Measurements from ENCODE around the gene CYS1.
"Not testable (repeated sequence)": the region's sequence is repeated elsewhere in the genome, so short reads cannot be mapped to it uniquely, and the experiment has no call there.

CYS1 gene, protein sequence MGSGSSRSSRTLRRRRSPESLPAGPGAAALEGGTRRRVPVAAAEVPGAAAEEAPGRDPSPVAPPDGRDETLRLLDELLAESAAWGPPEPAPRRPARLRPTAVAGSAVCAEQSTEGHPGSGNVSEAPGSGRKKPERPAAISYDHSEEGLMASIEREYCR

DNA sequence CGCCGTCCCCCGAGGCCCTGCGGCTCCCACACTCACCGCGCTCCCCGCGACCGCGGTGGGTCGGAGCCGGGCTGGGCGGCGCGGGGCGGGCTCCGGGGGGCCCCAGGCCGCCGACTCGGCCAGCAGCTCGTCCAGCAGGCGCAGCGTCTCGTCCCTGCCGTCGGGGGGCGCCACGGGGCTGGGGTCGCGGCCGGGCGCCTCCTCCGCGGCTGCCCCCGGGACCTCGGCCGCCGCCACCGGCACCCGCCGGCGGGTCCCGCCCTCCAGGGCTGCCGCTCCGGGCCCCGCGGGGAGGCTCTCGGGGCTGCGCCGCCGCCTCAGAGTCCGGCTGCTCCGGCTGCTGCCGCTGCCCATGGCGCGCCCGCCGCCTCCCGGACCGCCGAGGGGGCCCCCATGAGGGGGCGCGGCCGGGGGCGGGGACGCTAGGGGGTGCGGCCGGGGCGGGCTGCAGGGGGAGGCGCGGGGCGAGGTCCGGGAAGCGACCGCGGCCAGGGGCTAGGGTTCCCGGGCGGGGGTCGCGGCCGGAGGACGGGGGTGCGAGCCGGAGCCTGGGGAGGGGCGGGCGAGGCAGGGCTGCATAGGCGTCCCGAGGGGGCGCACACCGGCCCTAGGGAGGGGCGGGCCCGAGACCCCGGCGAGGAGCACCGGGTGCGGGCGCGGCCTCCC lies at the start of gene CYS1:
Gene CYS1 (minus strand): TSS at position 542 of the 666 bp plus-strand sequence. CDS start 188 bp downstream, at position 354.
- no peak for DNase-seq

DNA sequence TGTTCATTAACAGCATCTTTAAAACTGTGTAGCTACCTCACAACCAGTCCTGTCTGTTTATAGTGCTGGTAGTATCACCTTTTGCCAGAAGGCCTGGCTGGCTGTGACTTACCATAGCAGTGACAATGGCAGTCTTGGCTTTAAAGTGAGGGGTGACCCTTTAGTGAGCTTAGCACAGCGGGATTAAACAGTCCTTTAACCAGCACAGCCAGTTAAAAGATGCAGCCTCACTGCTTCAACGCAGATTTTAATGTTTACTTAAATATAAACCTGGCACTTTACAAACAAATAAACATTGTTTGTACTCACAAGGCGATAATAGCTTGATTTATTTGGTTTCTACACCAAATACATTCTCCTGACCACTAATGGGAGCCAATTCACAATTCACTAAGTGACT lies 49.3 kb upstream of the CYS1 start:
- no peak for DNase-seq

DNA sequence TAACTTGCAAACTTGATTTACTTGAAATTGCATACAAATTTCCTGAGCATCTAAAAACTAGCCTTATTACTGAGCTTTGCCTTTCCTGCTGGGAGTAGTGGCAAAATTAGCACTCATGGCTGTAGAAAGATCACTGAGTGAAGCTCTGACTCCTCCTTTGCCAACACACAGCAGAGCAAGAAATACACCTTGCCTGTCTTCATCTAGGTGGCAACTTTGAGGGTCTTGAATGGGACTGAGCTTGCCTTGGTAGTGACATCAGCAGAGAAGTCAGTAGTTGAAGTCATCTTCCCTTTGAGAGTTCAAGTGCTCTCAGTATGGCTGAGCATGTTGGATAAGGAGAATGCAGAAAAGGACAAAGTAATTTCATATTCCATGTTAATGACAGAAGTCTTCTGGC lies 48.2 kb upstream of the CYS1 start:
- DNase-seq: no peak

DNA sequence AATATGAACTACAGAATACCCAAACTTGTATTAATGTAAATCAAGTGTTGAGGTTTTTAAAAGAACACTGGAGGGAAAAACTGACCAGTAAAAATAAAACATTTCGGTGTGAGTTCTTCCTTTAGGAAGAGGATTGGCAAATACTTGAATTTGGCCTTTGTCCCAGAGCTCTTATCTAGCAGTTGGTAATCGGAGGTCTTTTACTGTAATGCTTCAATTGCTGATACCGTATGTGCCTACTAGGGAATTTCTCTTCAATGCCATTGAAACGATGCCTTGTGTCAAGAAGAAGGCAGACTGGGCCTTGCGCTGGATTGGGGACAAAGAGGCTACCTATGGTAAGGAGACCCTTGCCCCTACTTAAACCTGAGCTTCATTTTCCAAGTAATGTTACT lies 46.4 kb upstream of the CYS1 start:
- no peak for DNase-seq

DNA sequence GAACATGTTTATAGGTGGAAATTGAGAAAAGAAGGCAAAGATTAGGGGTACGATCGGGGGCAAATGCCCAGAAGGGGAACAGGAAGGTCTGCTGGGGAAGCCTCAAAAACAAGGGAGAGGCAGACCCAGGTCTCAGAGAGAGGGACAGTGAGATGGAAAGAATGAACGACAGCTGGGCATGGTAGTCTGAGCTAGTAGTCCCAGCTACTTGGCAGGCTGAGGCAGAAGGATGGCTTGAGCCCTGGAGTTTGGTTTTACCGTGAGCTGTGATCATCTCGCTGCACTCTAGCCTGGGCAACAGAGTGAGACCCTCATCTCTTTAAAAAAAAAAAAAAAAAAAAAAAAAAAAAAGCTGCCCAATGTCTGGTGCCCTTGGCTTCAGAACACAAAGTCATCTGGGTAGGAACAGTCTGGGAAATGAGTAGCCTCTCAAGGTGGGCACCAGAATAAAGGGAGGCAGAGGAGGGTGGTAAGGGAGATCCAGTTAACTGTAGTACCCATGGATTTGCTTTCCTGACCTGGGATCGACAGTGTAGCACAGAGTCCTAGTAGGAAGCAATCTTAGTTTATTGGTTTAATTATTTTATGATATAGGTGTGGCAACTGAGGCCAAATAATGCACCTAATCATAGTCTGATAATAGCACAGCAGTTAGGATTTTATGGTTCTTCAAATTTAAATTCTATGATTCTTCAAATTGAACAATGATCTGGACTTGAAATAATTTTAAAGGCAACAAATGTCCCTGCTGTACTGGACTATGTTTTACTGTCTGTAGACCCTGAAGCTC lies 45.8 kb upstream of the CYS1 start:
- DNase-seq: no peak

DNA sequence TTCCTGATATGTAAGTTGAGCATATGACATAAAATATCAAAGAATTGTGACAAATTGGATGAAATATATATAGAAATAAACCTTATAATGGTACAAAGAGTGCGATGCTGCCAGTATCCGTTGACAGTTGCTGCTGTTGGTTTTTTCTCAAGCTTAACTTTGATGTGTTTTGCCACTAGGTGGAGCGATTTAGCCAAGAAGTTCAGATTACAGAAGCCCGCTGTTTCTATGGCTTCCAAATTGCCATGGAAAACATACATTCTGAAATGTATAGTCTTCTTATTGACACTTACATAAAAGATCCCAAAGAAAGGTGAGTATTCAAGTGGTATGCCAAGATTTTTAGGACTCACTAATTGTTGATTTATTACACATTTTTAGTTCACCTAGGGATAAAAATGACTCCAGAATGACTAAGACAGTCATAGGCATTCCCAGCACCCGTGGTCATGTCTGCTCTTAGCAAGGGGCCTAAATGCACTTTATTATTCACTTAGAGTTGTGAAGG lies 44.4 kb upstream of the CYS1 start:
- DNase-seq: peak; percentile 90

DNA sequence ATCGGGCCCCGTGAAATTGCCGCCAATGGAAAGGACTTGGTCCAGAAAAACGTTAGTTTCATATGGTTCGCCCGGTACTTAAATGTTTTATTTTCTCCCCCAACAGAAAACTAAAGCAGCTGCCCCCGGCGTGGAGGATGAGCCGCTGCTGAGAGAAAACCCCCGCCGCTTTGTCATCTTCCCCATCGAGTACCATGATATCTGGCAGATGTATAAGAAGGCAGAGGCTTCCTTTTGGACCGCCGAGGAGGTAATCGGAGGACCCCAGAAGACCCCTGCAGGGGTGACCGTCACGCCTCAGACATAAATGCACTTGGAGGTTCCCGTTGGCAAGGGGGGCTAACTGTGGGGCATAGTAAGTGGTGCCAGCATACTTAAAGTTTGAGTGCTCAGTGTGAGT lies 43.1 kb upstream of the CYS1 start:
- DNase-seq: no peak

DNA sequence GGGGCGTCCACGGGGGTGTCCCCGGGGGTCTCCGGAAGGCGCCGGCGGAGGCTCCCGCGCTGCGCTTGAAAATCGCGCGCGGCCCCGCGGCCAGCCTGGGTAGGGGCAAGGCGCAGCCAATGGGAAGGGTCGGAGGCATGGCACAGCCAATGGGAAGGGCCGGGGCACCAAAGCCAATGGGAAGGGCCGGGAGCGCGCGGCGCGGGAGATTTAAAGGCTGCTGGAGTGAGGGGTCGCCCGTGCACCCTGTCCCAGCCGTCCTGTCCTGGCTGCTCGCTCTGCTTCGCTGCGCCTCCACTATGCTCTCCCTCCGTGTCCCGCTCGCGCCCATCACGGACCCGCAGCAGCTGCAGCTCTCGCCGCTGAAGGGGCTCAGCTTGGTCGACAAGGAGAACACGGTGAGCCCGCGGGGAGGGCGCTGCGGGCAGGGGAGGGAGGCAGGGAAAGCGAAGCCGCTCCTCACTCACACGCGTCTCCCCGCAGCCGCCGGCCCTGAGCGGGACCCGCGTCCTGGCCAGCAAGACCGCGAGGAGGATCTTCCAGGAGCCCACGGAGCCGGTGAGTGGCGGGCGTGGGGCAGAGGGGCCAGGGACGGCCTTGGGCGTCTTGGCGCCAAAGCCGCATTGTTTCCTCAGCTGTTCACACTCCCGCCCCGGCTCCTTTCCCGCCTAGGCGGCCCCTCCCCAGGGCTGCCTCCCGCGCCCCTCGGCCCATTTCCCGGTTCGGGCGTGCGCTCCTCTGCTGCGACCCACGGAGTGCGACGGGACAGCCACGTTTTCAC lies 42.5 kb upstream of the CYS1 start, which contains the start of gene RRM2:
Gene RRM2 (plus strand): TSS at position 240 of the 781 bp plus-strand sequence. CDS start 60 bp downstream, at position 300.
- peak; percentile 97 for DNase-seq

DNA sequence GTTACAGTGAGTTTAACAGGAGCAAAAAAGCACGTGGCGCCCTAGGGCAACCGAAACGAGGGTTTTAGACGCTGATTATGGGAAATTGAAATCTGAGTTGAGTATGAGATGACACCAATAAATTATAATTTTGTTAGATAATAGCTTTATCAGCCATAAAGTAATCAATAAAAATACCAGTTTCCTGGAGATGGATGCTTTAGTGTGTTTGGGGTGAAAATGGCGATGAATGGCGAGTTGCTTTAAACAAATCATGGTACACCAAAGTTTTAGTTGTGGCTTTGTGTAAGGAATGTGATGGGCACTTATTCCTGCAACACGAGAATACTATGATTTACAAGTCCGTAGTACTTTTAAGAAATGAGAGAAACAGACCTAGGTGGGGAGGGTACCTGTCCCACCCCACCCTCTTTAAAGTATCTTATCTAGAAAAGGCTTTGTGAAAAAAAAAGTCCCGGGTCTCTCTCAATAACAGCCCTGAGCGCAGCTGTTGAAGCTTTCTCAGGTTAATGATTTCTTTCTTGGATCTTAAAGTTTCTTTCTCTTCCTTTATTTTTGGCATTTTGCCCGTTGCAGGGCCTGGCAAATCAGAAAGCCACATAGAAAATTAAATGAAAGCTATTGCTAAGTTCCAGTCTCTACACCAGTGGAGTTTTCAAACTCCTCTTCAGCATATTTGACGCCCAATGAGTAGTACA lies 40.8 kb upstream of the CYS1 start:
- DNase-seq: peak; percentile 64

DNA sequence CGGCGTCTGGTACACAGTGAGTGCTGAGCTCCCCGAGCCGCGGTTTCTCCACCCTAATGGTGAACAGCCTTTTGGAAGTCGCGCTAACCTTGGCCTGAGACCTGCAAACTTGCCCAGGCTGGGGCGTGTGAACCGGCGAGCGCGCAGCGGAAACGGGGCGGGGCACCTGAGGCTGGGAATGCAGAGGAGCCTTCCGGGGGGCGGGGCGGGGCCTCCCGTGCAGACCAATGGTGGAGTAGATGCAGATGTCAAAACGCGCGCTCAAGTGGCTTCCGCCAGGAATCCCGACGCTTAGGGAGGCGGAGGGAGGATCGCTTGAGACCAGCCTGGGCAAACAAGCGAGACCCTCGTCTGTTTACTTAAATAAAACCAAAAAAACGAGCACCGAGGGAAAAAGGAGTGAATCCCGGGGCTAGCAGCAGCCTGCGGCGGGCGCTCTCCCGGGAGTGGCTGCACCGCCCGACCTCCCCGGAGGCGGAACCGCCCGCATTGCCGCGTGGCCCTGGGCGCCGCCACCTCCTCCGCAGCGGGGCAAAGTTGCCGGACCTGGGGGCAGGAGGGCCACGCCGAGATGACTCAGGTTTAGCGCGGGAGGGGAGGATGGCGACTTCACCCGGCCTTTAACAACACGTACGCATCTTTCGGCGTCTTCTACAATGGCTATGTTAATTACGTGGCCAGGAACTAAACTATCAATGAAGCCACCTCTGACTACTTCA lies 40.1 kb upstream of the CYS1 start:
- peak; percentile 96 for DNase-seq

DNA sequence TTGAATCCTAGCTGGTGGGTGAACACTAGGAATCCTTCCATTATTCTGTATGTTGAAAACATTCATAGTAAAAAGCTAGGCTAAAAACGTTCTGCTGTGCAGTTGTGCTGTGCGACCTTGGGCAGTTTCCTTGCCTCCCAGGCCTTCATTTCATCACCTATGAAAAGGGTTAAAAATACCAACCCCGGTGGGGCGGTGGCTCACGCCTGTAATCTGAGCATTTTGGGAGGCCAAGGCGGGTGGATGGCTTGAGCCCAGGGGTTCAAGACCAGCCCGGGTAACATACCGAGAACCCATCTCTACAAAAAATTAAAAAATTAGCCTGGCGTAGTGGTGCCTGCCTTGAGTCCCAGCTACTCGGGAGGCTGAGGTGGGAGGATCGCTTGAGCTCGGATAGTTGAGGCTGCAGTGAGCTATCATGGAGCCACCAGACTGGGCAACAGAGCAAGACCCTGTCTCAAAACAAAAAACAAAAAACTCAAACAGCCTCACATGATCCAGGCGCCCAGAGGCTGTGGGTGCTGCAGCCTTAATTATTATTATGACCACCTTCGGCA lies 39.5 kb upstream of the CYS1 start:
- no peak for DNase-seq

DNA sequence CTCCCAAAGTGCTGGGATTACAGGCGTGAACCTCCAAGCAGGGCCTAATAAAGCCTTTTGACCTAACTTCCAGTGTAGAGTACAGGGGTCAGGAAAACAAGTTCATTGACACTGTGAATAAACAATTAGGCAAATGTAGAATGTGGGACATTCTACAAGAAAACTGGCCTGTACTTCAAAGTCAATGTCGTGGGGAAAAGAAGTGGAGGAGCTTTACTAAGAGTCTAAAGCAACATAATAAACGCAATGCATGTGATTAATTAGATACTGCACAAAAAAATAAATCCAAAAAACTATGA lies 38.8 kb upstream of the CYS1 start:
- no peak for DNase-seq

DNA sequence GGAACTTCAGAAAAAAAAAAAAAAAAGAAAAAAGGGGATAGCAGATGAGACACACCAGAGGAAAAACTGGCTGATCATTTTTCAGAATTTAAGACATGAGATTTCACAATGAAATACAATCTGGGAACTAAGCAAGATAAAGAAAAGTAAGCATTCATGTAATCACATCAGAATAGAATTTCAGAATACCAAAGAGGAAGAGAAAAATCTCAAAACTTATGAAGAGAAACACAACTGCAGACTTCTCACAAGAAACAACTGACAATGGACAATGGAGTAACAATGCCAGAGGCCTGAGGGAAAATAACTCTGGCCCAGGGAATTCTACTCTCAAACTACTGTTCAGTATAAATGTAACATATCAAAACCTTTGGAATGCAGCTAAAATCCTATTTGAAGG lies 29.1 kb upstream of the CYS1 start:
- no peak for DNase-seq

DNA sequence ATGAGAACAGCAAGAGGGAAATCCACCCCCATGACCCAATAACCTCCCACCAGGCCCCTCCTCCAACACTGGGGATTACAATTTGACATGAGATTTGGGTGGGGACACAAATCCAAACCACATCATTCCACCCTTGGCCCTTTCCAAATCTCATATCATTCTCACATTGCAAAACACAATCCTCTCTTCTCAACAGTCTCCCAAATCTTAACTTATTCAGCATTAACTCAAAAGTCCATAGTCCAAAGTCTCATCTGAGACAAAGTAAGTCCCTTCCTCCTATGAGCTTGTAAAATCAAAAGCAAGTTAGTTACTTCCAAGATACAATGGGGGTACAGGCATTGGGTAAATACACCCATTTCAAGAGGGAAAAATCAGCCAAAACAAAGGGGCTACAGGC lies 24.7 kb upstream of the CYS1 start:
- DNase-seq: not testable (repeated sequence)

DNA sequence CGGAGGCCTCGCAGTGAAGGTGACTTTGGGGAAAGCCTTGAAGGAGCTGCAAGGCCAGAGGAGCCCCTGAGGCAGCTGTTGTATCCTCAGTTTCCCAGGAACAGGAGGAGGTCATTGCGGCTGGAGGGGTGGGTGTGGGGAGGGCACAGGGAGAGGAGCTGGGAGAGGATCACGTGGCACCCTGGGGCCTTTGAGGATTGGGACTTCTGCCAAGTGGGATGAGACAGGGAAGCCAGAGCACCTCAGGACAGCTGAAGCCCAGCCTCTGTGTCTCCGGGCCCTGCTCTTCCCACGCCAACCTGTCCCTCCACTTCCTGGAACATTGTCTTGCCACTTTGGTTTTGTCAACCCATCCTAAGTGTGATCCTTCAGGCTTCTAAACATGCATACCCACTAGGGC lies 23.0 kb upstream of the CYS1 start:
- DNase-seq: no peak

DNA sequence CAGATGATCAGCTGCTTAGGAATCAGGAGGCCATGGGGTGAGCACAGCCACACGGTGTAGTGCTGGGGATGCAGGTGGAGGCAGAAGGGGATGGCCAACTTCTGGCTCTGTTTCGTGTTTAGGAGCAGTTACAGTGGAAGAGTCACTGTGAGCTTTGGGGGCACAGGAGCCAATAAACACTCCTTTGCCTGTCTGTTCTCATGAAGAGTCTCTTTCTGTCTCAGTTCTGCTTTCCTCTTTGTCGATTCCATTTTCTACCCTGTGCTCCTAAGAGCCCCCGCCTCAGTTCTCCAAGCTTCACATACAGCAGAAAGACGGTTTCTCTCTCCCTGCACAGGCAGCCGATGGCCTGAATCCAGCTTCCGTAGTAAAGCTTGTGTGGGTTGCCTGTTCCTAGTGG lies 21.3 kb upstream of the CYS1 start:
- no peak for DNase-seq

DNA sequence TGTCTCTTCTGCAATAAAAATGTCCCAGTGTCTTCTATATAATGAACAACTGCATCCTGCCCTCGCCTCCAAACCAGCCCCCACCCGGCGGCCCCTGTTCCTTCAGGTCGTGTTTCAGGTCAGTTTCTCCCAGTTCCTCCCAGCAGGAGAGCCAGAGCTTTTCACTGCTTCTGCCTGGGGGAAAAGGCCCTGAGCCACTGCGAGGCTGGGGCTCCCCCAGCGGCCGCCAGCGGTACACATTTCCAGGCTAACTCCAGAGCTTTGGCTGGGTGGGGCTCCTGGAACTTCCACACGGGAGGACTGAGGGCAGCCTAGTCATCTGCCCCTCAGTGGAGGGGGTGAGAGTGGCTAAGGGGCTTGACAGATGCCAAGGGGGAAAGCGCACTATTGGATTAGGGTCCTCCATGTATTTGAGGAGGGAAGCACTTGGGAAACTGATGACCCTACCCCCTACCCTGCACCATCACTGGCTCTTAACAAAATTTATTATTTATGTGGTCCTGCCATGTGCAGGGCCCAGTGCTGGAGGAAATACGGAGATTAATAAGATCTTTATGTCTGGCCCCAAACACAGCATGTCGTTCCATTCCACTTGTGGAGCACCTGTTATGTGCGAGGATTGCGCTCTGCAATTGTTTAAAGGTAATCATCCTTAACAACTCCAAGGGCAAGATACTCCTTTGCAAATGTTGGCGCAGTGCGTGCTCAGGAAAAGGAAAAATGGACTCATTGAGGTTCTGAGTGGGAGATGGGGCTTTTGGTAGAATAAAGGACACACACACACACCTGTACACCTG lies 17.3 kb upstream of the CYS1 start:
- DNase-seq: peak; percentile 64

DNA sequence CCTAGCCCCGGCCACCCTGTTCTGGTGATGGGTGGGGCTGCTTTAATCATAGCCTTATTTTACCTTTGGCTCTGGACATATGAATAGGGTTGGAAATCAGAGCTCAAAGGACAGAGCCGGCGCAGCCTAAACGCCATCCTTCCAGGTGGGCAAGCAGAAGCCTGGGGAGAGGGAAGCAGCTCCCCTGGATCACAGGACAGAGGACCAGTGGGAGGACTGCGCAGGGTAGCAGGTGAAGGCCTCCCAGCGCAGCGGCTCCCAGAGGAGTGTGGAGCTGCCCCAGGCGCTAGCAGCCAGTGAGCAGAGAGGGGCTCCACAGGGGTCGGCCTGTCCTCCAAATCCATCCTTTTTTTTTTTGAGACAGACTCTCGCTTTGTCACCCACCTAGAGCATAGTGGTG lies 16.4 kb upstream of the CYS1 start:
- DNase-seq: no peak

DNA sequence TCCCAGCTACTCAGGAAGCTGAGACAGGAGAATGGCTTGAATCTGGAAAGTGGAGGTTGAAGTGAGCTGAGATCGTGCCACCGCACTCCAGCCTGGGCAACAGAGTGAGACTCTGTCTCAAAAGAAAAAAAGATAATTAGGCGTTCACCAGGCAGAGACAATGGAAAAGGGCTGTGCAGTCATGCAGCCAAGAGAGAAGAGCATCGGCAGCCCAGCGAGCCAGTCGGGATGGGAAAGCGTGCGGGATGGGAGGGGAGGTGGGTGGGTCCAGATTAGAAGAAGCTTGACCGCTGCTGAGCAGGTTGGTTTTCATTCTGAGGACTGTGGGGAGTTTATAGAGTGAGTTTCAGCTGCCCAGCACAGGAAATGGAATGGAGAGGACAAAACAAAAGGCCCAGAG lies 15.0 kb upstream of the CYS1 start:
- no peak for DNase-seq

DNA sequence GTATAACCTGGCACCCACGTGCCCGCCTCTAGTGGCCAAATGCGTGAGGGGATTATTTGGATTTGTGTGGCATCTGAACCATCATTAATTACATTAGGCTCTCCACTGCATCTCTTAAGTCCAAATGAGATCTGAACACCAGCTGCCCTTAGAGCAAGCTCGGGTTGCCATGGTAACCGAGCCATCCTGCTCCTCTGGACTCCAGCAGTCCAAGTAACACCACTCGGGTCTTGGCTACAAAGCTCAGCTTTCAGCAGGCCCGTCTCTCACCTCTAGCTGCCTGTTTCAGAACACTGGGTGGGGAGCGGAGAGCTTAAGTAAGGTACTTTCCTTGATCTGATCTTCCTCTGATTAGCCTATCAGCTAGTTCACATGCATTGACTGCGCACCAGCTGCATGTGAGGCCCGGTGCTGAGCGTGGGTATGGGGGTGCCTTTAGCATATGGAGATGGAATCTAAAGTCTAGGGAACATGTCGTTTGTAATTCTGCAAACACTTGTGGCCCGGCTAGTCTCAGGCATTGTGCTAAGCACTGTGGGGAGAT lies 14.1 kb upstream of the CYS1 start:
- DNase-seq: no peak

DNA sequence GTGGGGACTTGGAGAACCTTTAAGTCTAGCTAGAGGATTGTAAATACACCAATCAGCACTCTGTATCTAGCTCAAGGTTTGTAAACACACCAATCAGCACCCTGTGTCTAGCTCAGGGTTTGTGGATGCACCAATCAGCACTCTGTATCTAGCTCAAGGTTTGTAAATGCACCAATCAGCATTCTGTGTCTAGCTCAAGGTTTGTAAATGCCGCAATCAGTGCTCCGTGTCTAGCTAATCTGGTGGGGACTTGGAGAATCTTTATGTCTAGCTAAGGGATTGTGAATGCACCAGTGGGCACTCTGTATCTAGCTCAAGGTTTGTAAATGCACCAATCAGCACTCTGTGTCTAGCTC lies 11.7 kb upstream of the CYS1 start:
- DNase-seq: not testable (repeated sequence)

All from NCI-H2171 treated with DMSO at 0.1 percent for 48 hours (cell line).